ENCODE data around the gene HMGB4. TPM values are rescaled to one million over a fixed set of nuclear protein-coding genes. Genes with fewer than 3 reads are reported as not detected.

HMGB4 gene
- total and polyA plus RNA-seq, 2 of the 4 experiments (the other 2 are of a cell fraction), result not detected

DNA sequence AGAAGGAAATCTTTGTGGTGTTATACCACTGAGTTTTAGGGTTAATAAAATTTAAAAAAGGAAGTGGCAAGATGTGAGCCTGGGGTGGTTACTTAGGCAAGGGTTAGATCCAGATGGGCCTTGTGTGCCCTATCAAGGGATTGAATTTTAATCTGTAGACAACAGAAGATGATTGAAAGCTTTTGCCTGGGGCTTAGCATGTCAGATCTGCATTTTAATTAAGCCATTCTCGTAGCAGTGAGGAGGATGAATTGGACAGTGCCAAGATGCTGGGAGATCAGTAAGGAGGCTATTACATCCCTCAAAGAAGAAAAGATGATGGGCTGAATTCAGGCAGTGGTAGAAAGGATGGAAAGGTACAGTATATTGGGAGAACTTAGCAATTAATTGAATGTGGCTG lies 42.3 kb downstream of the HMGB4 start:
- Histone ChIP-seq H3K23ac (ENCODE audit: low read depth, low read length) (no peak overlapping the region), H4K91ac (ENCODE audit: insufficient read depth, low read depth, low read length) (no peak overlapping the region), H3K4me2 (ENCODE audit: low read depth, low read length) (no peak overlapping the region), H2BK120ac (ENCODE audit: low read depth, low read length) (no peak overlapping the region), H3K9me3 (ENCODE audit: control insufficient read depth, insufficient read depth, low read length) (peaks cover 28% of the 10 kb centered on the region), H4K8ac (ENCODE audit: low read depth in 2 of 2, low read length in 2 of 2) (no peak overlapping the region), H2AFZ (replicated peaks; ENCODE audit: low read length, poor library complexity) (no peak overlapping the region), H3K27me3 (ENCODE audit: control insufficient read depth, insufficient read depth, low read length) (no peaks in the 10 kb centered on the region), H2BK5ac (ENCODE audit: low read depth, low read length, poor library complexity, severe bottlenecking) (no peak overlapping the region), H3K18ac (ENCODE audit: low read depth, low read length) (no peak overlapping the region), H3K4me3 (ENCODE audit: insufficient read depth, low read depth, low read length) (no peak overlapping the region), H3K9ac (ENCODE audit: low read depth, low read length) (no peak overlapping the region), H2BK20ac (ENCODE audit: low read depth, low read length) (no peak overlapping the region), H4K5ac (ENCODE audit: low read depth, low read length) (no peak overlapping the region), H3K14ac (replicated peaks; ENCODE audit: low read depth, low read length) (no peak overlapping the region), H3K27ac (ENCODE audit: insufficient read depth, low read length) (no peak overlapping the region), H3K36me3 (ENCODE audit: control insufficient read depth, insufficient read depth, low read length) (no peaks in the 10 kb centered on the region), H2BK15ac (ENCODE audit: low read depth, low read length) (no peak overlapping the region), H3K79me1 (ENCODE audit: low read depth in 1 of 2, low read length in 2 of 2) (no peaks in the 10 kb centered on the region), H3K56ac (ENCODE audit: extremely low read depth, insufficient read depth, low read length) (no peak overlapping the region), H3K4me1 (ENCODE audit: control insufficient read depth, insufficient read depth, low read length) (no peaks in the 10 kb centered on the region), H3K4ac (ENCODE audit: low read depth, low read length) (no peak overlapping the region), H3K9me1 (ENCODE audit: insufficient read depth, low read length) (no peaks in the 10 kb centered on the region), H4K20me1 (ENCODE audit: insufficient read depth, low read length) (no peaks in the 10 kb centered on the region), H2AK9ac (replicated peaks; ENCODE audit: low read depth, low read length, poor library complexity) (no peak overlapping the region), H2AK5ac (ENCODE audit: low read depth, low read length) (no peak overlapping the region)
- BruUV-seq (replicated peaks), result no TSS peak
- POLR2A ChIA-PET (ENCODE audit: unreplicated experiment), result no interaction called here
- 20% methylated on average over 1 of the region's 1 CpG; no CpG with 5 or more reads in 1 of the 2 experiments for WGBS, 2 experiments (ENCODE audit: extremely low coverage in 2 of 2, insufficient read length in 1 of 2)
- no peak for TF ChIP-seq MXI1 (IDR thresholded peaks at IDR 0.05; ENCODE audit: borderline replicate concordance, low read depth, low read length)
- TF ChIP-seq SMC3 (IDR thresholded peaks at IDR 0.05; ENCODE audit: low read depth, low read length), result no peak
- DNase-seq (no peak), ATAC-seq (ENCODE audit: low read depth) (no peak)
- intact Hi-C loops (cut with micrococcal nuclease) (no loop called here), in situ Hi-C loops (cut with MboI; ENCODE audit: low sequenced_read_pairs) (no loop called here), dilution Hi-C loops (cut with HindIII; ENCODE audit: low sequenced_read_pairs, unreplicated experiment) (no loop called here)
- CTCF ChIA-PET, result no interaction called here
